ENCODE results near the gene VPS25.
"Not testable (repeated sequence)": the region's sequence is repeated elsewhere in the genome, so short reads cannot be mapped to it uniquely, and the experiment has no call there.

The VPS25 gene

DNA sequence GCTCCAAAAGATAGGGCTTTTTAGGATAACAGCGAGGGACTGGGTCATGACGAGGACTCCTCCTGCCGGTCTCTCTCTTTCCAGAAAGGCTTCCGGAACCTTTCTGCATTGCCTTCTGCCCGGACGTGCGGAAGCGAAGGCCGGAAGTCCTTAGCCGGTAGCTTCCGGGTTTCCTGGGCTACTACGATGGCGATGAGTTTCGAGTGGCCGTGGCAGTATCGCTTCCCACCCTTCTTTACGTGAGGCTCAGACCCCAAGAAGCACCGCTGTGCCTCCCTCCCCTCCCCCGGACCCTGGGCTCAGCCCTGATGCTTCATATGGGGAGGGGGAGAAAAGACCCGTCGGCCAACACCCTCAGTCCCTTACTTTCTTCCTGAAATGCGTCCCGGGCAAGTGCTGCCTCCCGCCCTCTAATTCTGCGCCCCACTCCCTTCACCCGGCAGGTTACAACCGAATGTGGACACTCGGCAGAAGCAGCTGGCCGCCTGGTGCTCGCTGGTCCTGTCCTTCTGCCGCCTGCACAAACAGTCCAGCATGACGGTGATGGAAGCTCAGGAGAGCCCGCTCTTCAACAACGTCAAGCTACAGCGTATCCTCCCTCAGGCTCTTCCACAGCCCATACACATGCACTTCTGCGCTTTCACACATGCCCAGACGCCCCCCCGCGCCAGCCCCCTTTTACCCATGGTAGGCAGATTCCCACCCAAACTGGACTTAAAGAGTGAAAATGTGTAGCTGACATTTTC is at the start of gene VPS25:
TSS of gene VPS25 (plus strand) at position 160 of the 746 bp plus-strand sequence. CDS start at position 187, 27 bp downstream.
- DNase-seq (ENCODE audit: extremely low spot score, insufficient read length, low read depth), result peak; percentile 71
- peak; percentile 74 for FAIRE-seq

DNA sequence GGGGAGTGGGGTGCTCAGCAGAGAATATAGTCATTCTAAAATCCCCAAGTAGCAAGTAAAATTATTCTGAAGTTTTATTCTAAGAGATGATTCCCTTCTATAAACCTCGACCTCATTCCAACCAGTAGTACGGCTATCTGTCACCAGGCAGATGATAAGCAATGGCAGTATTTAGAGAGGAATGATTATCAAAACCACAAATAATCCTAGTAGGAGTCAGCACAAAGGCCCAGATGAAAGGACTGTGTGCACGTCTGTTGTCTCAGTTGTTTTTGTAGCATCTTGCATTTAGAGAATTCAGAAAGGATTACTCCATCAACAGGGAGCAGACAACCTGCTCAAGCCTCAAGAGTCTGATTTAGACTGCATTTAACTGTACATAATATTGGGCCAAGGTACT is 49.6 kb upstream of the VPS25 start:
- FAIRE-seq, result no peak

DNA sequence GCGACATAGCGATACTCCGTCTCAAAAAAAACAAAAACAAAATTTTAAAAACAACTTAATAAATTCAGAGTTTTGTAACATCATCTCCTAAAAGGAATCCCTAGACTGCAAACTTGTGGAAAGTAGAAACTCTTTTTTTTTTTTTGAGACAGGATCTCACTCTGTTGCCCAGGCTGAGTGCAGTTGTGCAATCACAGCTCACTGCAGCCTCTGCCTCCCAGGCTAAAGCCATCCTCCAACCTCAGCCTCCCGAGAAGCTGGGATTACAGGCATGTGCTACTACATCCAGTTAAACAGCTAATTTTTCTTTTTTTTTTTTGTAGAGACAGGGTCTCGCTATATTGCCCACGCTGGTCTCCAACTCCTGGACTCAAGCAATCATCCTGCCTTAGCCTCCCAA is 48.1 kb upstream of the VPS25 start:
- DNase-seq (ENCODE audit: extremely low spot score, insufficient read length, low read depth), result no peak
- FAIRE-seq, result no peak

More for the DNA sequence above, 49.6 kb upstream of the VPS25 start:
- DNase-seq (ENCODE audit: extremely low spot score, insufficient read length, low read depth), result no peak

DNA sequence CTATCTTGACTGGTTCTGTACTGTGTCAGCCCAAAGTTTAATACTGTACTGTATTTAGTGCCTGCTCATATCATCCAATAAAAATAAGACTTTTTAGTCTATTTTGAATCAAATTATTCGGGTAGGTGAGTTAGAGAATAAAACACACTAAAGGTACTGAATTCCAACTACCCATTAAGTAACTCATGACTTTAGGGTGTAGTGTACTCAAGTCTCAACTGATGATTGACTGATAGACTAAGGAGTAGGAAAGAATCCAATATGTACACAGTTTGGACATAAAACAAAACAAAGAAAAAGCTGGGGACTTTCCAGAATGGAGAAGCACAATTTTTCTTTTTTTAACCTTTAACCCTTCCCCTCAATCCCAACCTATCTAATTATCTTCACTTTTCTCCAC is 32.5 kb upstream of the VPS25 start:
- FAIRE-seq, result no peak
- no peak for DNase-seq (ENCODE audit: extremely low spot score, insufficient read length, low read depth)

DNA sequence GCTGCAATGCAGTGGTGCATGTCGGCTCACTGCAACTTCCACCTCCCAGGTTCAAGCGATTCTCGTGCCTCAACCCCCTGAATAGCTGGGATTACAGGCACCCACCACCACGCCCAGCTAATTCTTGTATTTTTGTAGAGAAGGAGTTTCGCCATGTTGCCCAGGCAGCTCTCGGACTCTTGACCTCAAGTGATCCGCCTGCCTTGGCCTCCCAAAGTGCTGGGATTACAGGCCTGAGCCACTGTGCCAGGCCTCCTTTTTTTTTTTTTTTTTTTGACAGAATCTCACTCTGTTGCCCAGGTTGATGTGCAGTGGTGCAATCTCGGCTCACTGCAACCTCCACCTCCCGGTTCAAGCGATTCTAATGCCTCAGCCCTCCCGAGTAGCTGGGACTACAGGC is 30.3 kb upstream of the VPS25 start:
- not testable (repeated sequence) for FAIRE-seq; DNase-seq (ENCODE audit: extremely low spot score, insufficient read length, low read depth)

DNA sequence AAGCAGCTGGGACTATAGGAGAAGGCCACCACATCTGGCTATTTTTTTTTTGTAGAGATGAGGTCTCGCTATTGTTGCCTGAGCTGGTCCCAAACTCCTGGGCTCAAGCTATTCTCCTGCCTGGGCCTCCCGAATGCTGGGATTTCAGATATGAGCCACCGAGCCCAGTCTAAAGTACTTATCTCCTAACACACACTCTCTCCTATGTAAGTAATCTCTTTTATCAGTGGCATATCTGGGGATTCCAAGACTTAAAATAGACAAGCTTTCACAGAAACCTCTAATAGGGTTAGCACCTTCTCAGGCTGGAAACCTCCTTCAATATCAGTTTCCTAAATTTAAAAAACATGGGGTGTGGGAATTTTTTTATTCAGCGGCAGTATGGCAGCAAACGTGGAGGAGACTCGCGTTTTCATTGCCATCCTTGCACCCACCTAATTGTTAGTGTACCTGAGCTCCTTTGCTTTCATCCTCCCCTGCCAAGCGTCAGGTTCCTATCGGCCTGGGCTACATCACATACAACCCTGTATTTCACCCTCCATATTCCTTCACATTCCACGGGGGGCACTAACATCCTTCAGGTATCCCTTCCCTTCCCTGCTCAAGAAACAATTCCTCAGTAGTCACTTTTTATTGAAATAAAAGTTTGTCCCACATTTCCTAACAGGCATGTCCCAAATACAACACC is 29.5 kb upstream of the VPS25 start:
- no peak for DNase-seq (ENCODE audit: extremely low spot score, insufficient read length, low read depth)
- peak; percentile 21 for FAIRE-seq

DNA sequence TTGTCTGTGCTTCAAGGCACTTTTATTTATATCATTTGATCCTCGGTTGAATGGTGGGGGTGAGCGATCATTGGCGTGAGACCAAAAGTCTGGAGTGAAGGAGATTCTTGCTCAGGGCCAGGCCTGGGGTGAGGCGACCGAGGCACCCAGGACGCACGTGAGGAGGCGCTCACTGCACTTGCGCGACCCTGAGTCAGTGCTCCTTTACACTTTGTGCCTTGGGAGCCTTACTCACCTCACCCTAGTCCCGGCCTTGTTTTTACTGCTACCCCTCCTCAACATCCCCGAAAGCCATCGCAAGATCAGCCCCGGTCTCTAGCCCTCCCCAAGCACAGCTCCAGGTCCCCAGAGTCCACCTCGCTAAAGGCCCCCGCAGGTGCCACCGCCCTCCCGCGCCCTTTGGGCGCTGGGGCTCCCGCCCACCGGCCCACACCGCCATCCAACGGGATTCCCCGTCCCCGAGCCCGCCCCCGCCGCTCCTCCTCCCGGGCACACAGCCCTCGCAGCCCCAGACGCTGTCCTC is 28.9 kb upstream of the VPS25 start:
- FAIRE-seq, result no peak
- DNase-seq (ENCODE audit: extremely low spot score, insufficient read length, low read depth), result no peak

DNA sequence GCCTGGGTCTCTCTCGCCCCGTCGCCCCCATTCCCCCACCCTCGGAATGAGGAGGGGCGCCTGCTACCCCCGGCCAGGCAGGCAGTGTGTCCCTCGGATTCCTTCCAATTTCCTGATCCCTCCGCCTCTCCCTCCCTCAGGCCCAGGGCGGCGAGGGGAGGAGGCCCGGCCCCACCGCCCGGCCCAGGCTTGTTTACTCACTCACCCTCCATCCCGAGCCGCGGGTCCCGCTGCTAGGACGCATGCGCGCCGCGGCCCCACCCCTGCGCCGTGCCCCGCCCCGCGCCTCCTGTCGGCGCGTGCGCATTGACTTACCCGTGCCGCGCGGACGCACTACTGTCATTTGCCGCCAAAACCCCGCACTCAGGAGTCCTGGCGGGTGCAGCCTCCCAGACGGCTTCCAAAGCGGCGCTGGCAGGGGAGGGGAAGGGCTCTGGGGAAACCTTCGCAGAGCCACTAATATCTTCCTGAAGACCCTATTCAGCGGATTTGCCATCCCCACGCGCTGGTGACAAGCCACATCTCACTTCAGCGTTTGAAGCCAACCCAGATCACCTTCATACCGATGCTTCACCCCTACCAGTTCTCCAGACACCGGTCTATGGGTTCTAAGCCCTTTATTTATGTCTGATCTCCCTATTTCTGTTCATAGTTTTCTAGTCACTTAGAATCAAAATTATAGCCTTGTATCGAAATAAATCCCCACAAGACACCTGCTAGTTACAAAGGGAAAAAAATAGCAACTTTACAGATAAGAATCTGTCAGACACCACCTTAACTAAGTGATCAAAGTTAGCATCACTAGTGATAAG is 28.2 kb upstream of the VPS25 start, which contains the start of gene EZH1:
TSS of gene EZH1 (minus strand) at position 235 of the 812 bp plus-strand sequence. CDS start 16,099 bp downstream, outside the sequence.
- FAIRE-seq, result peak; percentile 93
- peak; percentile 100 for DNase-seq (ENCODE audit: extremely low spot score, insufficient read length, low read depth)

DNA sequence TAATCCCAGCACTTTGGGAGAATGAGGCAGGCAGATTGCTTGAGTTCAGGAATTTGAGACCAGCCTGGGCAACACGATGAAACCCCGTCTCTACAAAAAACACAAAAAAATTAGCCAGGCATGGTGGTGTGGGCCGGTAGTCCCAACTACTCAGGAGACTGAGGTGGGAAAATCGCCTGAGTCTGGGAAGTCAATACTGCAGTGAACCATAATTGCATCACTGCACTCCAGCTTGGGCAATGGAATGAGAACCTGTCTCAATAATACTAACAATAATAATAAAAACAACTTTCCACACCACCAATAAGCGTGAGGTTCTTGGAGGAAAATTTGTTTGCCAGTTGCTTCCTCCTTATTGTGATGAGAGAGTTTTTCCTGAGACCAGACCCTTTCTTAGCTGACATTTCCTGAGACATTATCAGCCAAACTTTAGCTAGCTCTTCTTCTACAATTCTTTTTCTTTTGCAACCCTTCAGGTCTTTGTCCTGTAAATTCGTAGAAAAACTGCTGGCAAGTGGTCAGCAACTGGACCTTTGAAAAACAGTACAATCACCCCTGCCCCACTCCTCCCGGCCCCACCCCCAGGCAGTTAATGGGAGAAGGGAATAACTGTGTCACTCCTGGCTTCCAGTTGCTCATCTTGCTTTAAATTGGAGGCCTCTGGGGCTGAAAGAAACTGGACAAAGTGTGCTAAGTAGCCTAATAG is 24.9 kb upstream of the VPS25 start:
- DNase-seq (ENCODE audit: extremely low spot score, insufficient read length, low read depth), result no peak
- no peak for FAIRE-seq

DNA sequence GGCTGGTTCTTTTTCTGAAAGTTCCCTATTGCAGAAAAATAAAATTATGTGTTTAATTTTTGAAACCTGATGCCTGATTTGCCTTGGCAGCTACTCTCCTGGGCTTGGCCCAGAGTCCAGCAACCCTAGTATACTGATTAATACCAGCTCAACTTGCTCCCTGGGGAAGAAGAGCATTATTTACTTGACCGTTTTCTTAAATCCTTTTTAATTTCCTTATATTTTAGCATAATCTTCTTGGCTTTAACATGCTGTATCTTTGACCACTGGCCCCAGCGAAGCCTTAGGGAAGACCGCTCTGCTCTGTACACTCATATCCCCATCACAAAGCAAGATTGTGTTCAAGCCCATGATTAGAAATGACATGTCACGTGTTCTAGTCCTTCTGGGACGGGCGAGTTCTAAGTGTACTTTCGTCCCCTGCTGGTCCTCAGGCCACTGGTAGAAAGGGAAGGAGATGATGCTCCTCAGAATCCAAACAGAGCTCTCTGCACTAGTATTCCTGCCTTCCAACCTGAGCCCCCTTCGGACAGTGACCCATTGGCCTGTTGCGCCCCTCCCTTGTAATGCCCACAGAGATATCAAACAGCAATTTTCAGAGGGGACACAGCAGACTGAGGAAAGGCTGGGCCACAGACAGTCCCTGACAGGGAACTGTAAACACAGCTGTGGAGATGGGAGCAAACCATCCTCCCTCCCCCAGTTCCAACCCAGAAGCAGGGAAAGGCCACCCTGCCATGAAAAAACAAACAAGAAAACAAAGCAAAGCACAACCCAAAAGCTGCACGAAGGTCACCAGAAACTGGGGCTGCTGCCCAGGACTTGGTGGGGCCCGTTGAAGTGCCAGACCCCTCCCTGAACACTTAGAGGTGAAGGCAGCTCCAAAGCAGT is 24.1 kb upstream of the VPS25 start:
- DNase-seq (ENCODE audit: extremely low spot score, insufficient read length, low read depth) (no peak), FAIRE-seq (no peak)

DNA sequence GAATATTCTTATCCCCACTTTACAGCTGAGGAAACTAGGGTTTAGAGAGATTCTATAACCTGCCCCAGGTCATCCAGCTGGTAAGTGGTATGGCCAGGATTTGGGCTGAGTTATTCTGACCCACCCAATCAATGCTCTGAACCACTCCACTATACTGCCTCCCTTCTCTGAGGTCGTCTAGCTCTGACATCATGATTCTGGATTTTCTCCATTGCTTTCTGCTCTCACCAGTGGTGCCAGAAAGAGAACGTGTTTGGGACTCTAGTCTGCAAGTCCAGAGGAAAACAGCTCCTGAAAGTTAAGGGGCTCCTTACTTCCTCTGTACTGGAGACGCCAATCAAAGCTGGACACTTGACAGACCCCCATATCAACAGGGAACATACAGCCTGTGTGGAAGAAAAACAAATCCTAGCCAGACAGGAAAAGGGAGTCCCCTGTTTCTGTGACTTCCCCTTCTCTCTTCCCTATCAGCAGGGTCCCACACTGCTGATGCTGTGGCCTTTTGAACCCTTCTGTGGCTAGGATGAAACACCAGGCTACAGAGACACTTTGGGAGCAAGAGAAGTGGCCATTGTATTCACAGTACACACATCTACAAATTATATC is 22.4 kb upstream of the VPS25 start:
- DNase-seq (ENCODE audit: extremely low spot score, insufficient read length, low read depth) (no peak), FAIRE-seq (no peak)

DNA sequence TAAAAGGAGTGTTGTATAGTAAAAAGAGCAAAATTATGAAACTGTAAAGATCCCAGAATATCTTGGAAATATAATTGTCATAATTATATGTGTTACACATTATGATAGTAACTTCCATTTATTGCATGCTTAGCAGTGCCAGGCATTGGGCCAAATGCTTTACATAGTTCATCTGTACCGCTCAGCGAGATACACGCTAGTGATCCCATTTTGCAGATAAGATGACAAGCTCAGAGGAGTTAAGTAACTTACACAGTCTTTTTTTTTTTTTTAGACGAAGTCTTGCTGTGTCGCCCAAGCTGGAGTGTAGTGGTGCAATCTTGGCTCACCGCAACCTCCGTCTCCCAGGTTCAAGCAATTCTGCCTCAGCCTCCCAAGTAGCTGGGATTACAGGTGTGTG is 21.6 kb upstream of the VPS25 start:
- no peak for DNase-seq (ENCODE audit: extremely low spot score, insufficient read length, low read depth)
- no peak for FAIRE-seq

DNA sequence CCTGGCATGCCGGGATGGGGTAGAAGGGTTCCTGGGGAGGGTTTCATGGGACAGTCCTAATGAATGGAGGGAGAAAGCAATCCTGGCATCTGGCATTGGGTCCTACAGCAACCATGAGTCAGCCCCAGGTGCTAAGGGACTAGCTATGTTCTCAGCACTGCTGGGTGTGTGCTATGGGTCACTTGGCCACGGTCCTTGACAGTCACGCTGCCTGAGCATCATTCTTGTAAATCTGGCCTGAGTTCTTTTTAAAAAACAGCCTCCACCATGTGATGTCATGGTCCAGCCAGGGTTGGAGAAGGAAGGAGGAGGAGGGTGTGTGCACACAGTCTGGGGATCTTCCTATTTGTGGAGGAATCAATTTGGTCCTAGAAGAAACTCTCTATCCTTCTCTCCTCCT is 18.5 kb upstream of the VPS25 start:
- DNase-seq (ENCODE audit: extremely low spot score, insufficient read length, low read depth) (no peak), FAIRE-seq (no peak)

DNA sequence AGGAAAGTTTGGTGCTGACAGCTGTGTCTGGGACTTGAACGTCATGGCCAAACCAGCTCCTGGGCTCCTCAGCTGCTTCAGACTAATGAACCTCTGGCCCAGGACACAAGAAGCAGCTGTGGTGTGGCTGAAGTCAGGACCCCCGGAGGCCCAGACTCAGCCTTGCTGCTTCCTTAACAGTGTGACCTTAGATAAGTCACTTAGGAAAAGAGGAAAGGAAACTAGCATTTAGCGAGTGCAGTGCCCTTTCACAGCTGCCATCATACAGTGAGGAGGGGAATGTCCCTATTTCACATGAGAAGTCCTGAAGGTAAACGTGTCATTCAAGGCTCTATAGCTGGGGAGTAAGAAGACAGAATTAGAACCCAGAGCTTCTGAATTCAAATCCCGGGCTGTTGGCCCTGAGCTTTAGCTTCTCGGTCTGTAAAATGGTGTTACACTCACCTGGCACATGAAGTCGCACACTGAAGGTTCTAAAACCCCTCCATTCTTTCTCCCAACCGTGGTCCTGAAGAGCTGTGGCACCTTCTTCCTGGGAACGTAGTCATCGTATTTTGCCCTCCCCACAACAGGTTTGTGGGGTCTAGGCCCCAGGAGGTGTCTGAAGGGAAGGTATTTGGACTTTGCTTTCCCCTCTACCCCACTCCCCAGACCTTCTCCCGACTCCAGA is 13.1 kb upstream of the VPS25 start:
- DNase-seq (ENCODE audit: extremely low spot score, insufficient read length, low read depth), result no peak
- peak; percentile 78 for FAIRE-seq

DNA sequence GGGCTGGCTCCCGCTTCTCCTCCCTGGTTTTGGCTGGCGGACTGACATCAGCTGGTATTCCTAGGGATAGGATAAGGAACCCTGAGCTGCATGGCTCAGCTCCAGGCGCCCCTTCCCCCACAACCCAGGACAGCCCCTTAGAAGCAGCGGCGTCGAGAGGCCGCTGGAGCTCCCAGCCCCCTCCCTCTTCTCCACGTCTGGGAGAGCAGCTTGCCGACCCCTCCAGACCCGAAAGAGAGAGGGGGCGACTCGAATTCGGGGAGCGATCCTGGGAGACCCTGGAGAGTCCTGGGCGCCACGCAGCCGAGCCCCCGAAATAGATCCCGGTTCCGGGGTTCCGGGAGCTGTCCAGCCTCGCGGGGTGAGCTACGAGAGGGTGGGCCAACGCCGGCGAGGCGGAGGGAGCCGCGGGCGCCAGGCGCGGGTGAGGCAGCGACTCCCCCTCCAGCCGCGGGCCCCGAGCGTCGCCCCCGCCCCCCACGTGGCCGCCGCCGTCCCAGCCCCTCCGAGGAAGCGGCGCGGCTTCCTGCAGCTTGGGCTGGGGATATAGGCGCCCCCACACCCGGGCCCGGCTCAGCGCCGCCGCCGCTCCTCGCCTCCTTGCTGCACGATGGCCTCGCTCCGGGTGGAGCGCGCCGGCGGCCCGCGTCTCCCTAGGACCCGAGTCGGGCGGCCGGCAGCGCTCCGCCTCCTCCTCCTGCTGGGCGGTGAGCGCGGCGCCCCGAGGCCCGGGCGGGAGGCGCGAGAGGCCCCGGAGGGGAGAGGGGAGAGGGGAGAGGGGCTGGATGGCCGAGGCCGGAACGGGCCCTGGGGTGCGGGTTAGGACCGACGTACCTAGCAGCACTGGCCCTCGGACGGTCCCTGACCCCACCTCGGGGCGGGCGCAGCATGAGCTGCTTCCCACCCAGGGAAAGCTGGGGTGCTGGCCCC is 12.3 kb upstream of the VPS25 start, which contains the start of gene RAMP2:
TSS of gene RAMP2 (plus strand) at position 576 of the 930 bp plus-strand sequence. CDS start at position 611, 35 bp downstream.
- FAIRE-seq, result no peak
- no peak for DNase-seq (ENCODE audit: extremely low spot score, insufficient read length, low read depth)

DNA sequence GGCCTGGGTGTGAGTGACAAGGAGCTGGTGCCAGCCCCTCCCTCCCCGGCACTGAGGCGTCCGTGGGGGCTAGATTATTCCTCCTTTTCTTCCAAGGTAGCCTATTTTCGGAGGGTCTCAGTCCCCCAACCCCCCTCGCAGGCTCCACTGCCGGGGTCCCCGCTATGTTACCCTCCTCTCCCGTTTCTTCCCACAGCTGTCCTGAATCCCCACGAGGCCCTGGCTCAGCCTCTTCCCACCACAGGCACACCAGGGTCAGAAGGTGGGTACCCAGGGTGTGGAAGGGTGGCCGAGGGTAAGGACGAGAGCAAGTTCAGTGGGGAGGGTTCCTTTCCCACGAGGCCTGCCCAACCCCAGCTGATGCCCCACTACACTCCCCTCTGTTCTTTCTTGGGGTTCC is 11.6 kb upstream of the VPS25 start:
- DNase-seq (ENCODE audit: extremely low spot score, insufficient read length, low read depth) (no peak), FAIRE-seq (no peak)

DNA sequence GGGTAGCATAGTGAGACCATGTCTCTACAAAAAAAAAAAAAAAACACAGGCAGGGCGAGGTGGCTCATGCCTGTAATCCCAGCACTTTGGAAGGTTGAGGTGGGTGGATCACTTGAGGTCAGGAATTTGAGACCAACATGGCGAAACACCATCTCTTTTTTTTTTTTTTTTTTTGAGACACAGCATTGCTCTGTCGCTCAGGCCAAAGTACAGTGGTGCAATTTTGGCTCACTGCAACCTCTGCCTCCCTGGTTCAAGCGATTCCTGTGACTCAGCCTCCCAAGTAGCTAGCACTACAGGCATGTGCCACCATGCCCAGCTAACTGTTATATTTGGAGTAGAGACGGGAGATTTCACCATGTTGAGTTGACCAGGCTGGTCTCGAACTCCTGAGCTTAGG is 7.1 kb upstream of the VPS25 start:
- DNase-seq (ENCODE audit: extremely low spot score, insufficient read length, low read depth), result no peak
- no peak for FAIRE-seq

Measured in GM18507 (cell line).